Jurkat, Clone E6-1 (cell line): Measurements from ENCODE around the gene CCL1.

ENCODE experiments used
- DNase-seq: peaks from one replicate; pipeline ENCODE4 v3.0.0-alpha.2; 2011; ENCODE audit warnings: low read depth, low spot score
- H3K4me3 ChIP-seq: 2 replicates; pipeline ENCODE4 v1.5.1; 2011; ENCODE audit warnings: mild to moderate bottlenecking, low read length, control low read depth, moderate library complexity

Gene CCL1

DNA sequence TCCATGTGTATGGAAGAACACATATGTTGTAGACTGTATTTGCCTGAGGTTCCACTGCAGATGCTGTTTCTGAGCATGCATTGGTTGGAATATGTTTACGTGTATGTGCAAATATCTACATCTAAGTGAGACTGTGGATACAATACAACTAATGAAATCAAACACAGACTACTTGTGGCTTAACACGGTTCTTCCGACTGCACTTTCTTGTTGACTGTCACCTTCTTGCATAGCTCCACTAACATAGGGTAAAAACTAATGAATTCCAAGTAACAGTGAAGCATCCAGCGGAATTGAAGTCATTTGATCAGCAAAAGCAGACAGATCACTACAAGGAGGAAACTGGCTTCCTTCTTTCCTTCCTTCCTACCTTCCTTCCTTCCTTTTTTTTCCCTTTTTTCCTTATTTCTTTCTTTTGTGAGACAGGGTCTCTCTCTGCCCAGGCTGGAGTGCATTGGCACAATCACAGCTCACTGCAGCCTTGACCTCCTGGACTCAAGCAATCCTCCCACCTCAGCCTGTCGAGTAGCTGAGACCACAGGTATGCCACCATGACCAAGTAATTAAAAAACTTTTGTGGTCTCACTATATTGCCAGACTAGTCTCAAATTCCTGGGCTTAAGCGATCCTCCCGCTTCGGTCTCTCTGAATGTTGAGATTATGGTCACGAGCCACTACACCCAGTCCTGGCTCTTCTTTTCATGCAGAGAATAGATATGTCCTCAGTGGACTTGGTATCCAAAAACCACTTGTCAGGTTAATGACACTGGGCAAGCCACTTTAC is 22.0 kb upstream of the CCL1 start:
- no peak overlapping the region for H3K4me3 ChIP-seq
- no peak for DNase-seq

DNA sequence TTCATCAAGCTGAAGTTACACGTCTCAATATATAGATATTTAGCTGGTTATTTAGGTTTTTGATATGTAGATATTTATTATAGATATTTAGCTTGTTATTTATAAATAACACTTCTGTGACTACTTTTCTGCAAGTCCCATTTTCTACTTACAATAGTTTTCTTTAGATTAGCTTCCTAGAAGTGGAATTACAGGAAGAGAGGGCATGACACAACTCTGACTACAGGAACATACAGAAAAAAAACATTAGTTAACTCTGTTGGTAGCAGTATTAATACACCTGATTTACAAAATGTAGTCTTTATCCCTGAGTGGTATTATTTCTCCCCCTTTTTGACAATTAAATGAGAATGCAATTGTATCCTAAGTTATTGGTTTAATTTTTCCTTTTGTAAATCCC is 21.2 kb upstream of the CCL1 start:
- no peak for DNase-seq
- H3K4me3 ChIP-seq = no peak overlapping the region

DNA sequence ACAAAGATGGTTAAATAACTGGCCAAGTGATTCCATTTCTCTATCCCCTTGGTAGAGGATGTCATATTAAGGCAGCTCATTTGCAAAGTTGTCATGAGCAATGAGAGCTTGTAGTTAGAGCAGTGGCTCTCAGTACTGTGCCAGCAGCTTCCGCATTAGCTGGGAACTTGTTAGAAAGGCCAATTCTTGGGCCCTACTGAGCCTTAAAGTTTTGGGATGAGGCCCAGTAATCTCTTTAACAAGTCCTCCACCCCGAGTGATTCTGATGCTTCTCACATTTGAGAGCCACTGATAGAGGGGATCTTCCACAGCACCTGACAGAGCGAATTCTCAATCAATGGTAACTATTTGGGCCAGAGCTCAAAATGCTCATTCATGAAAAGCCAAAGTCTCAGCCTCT is 20.2 kb upstream of the CCL1 start:
- no peak for DNase-seq

DNA sequence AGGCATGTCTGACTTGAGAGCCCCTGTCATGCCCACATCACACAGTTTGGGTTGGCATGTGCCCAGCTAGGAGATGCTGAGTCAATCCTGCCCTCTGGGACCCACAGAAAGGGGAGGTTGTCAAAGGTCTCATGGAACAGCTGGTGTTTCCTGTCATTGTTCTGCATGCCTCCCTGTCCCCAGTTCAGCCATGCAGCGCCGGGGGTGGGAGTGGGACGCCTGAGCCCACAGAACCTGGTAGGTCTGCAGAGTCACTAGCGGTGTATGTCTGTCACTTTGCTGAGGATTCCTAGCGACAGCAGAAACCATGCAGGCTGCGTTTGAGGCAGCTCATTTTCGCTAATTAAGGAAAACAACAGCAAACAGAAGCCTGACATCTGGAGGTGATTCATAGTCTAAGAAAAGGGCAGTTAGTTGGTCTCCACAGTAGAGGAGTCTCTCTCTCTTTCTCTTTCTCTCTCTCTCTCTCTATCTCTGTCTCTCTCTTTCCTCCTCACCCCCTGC is 19.6 kb upstream of the CCL1 start:
- DNase-seq = peak; percentile 90
- H3K4me3 ChIP-seq = peak overlapping the region; percentile 15; the same call in 1 of the 2 replicates

More for the DNA sequence above, 20.2 kb upstream of the CCL1 start:
- no peak overlapping the region for H3K4me3 ChIP-seq

DNA sequence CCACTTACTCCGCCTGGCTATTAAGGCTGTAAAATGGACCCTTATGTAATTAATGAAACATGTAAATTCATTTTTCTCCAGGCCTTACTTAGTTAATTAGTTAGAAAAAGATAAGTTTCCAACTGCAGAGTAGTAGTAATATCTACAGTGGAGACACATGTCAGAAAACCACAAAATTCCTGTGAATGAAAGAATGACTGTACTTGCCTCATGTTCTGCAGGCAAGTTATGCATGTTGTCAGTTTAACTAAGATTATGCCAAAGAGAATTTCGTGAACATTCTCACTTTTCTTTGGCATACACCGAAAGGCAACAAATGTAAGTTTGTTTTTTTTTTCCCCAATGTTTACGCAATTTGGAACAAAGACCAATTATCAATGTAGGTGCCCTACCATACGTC is 16.8 kb upstream of the CCL1 start:
- DNase-seq = no peak
- no peak overlapping the region for H3K4me3 ChIP-seq

DNA sequence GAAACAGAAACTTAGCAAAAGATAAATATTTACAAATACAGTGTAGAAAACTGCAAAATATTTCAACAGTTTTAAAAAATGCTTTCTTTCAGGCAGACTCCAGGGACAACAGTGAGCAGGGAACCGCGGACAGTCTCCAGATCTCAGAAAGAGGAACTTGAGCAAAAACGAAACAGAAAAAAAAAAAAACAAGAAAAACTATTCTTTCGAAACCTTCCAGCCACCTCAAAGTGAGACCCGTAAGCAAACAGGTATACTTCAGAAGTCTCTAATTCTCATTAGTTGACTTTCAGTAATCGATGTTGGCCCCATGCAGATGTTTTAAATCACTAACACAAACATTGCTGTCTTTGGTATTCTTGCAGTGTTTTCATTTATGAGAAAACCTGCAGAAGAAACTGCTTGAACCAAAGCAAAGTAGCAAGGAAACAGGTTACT is 15.7 kb upstream of the CCL1 start:
- H3K4me3 ChIP-seq = no peak overlapping the region
- no peak for DNase-seq

DNA sequence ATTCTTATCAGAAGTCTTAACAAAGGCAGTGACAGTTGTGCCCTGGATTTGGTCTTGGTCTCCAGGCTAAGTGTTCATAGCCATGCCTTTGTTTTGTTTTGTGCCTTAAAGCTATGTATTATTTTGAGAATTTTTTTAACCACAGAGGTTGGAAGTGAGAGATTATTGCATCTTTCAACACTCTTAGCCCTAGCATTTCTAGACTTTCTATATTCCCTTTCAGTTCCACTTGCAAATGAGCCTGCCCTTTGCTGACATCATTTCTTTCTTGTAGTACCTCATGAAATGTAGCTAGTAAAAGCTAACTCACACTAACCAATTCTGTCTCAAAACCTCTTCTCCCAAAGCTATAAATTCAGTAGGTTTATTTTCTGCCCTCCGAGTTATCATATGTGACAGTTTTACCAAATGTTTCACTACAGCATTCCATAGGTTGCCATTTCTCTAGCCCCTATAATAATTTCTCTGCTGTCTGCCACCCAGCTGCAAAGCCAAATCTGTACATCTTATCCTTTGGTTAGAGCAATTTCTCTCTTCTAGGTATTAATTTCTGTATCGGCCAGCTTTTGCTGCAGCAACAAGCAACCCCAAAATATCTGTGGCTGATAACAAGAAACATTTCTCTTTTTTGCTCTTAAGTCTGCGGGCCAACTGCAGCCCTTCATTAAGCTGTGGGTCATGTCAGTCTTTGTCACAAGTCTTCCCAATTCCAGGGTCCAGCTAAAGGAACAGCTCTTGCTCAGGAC is 14.2 kb upstream of the CCL1 start:
- H3K4me3 ChIP-seq = no peak overlapping the region
- DNase-seq = no peak

DNA sequence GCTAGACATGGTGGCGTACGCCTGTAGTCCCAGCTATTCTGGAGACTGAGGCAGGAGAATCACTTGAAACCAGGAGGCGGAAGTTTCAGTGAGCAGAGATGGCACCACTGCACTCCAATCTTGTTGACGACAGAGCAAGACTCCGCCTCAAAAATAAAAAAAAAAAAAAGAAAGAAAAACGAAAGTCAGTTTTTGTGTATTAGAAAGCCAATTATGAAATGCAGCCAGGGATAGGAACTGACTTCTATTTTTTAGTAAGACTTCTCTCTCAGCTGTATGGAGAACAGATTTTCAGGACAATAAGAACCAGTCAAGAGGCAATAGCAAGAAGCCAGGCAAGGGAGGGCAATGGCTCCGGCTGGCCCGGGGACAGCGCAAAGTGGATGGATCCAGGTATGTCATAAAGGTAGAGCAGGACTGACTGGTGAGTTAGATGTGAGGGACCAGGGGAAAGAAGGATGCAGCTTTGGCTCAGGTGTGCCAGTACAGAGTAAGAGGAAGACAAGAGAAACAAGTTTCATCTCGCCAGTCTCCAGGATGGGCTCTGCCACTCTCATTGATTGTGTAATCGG is 12.5 kb upstream of the CCL1 start:
- no peak for DNase-seq
- no peak overlapping the region for H3K4me3 ChIP-seq

DNA sequence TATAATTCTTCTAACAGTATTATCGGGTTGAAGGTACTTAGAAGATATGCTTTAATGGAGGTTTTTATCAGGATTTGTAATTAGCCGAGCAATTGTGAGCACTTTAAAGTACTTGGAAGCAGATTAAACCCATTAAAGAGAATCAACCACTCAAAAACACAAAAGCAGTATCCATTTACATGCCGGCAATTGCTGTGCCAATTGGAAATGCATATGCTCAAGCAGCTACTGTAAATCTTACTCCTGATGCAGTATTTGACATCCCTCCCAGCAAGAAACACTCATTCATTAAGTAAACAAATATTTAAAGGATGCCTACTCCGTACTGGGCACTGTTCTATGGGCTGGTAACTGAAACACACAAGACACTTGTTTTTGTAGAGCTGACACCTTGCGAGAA is 11.4 kb upstream of the CCL1 start:
- DNase-seq = no peak
- H3K4me3 ChIP-seq = no peak overlapping the region

DNA sequence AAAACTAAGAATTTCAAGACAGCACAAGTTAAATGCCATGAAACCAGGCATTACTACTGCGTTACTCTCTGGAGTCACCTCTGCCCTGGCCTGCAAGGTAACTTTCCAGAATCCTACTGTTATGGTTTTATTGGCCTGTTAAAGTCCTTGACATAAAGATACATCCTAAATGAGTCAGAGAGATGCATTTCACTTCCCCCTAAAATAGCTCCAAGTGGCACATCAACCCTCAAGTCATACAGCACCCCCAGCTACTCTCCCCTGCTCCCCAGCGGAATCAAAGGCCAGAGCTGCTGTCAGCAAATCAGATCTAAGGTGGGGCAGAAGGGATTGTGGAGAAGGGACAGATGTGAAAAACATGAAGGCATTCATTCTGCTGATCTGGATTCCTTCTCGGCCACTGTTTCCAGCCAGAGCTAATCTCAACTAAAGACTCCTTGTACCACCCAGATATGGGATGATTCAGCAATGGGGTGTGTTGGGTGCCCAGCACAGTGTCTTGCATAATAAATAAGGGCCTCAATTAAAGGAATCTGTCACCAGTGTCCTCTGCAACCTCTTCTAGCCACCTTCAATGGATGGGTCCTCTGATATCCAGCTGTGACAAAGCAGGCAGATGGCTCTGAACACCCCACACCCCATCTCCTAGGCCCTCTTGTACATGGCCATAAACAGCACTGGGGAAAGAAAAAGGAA is 8.5 kb upstream of the CCL1 start:
- DNase-seq = no peak

DNA sequence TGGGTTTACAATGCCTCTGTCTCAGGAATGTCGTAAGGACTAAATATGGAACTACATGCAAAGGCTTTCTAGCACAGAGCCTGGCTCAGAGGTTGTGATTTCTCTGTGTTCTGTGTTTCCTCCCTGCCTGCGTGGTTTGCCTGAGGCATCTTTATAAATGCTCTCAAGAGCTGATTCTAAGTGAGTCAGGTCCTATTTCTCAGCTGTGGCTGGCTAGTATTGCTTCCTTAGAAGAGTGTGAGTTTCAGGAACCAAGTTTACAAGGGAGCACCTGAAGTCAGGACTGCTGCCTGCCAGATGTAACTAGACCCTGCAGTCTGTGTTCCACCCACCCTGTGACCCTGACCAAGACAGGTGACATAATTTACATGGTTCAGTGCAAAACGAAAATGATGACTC is 8.0 kb upstream of the CCL1 start:
- no peak overlapping the region for H3K4me3 ChIP-seq
- no peak for DNase-seq

More for the DNA sequence above, 8.5 kb upstream of the CCL1 start:
- no peak overlapping the region for H3K4me3 ChIP-seq

DNA sequence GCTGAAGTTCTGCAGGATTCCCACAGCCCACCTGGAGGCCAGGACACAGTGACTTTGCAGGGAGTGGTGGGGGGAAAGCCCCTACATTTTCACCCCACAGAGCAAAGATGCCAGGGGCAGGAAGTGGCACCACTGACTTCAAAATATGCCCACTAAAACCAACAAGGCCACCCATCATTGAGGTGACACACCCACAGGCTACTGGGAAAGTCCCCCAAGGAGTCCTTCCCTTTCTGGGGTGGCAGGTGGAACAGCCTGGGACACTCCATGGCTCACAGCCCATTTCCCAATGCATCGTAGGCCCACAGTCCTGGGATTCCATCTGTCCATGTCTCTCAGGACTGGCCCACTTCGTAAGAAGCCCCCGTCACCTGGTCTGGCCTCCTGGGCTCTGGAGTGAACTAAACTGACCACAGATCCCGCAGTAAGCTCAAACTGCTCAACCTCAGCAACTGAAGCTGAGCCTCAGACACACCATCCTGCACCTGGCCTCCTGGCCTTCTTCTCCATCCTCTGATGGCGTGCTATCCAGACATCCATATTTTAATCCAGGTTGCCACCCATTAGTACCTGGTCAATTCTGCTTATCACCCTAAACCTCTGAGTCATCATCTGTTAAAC is 7.5 kb upstream of the CCL1 start:
- no peak overlapping the region for H3K4me3 ChIP-seq
- DNase-seq = no peak

DNA sequence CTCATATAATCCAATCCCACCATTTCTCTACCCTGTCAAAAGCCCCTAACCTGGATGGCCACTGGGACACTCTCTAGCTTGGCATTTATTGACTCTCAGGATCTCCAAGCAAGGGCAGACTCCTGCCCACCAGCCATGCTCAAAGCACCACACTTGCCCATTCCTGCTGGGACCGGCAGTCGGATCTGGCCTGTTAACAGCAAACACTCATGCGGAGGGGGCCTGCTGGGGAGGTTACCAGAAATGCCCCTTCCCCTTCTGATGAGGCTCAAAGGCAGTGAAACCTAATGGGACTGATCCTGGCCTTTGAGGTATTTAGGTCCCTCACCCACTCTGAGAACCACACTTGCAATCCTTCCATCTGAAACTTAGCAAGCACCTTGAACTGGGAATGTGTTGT is 6.5 kb upstream of the CCL1 start:
- H3K4me3 ChIP-seq = no peak overlapping the region
- DNase-seq = no peak

DNA sequence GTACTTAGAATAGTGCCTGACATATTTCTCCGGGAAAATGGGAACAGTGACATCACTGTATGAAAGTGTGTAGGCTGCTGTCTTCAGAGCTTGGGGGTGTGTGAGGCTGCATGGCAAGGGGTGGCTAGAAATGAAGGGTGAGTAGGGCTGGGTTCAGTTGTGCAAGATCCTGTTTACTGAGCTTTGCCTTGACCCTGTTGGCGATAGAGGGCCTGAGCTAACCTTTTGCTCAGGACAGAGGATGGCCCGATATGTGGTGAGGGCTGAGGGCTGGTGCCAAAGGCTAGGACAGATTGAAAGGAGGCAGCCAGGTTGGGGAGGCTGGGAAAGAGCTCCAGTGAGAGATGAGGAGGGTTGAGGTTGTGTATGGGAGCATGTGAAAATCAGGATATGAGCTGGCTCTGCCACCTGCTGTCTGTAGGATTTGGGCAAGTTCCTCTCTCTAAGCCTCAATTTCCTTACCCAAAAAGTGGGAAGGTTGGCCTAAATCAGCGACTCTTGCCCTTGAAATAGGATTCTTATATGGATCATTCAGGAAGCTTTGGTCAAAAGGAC is 6.0 kb upstream of the CCL1 start:
- no peak overlapping the region for H3K4me3 ChIP-seq
- no peak for DNase-seq

DNA sequence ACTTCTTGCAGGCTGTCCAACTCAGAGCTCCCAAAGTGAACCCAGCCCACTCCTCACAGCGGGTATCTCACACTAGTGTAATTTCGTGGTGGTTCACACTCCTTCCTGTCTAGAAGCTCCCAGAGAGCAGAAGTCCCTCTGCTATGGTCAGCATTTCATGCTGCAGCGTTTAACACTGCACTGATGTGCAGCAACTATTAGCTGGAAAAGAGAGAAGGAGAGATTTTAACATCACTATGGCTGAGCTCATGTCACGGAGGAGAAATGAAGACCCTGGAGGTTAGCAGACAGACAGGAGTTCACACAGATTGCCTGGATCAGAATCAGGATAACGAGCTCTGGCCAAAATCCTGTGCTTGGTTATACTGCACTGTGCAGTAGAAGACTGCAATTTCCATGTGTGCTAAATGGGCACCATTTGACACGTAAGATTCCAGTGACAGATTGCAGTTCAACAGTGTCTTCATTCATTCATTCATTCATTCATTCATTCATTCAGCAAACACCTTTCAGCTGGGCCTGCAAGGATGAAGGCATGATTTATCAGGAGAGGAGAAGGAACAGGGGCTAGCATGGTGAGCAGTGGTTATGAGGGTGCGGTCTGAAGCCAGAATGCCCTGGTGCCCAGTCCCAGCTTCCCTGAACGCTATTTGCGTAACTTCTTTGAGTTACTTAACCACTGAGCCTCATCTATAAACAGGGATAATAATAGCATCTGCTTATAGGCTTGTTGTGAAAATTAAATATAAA is 5.3 kb upstream of the CCL1 start:
- no peak for DNase-seq
- no peak overlapping the region for H3K4me3 ChIP-seq

DNA sequence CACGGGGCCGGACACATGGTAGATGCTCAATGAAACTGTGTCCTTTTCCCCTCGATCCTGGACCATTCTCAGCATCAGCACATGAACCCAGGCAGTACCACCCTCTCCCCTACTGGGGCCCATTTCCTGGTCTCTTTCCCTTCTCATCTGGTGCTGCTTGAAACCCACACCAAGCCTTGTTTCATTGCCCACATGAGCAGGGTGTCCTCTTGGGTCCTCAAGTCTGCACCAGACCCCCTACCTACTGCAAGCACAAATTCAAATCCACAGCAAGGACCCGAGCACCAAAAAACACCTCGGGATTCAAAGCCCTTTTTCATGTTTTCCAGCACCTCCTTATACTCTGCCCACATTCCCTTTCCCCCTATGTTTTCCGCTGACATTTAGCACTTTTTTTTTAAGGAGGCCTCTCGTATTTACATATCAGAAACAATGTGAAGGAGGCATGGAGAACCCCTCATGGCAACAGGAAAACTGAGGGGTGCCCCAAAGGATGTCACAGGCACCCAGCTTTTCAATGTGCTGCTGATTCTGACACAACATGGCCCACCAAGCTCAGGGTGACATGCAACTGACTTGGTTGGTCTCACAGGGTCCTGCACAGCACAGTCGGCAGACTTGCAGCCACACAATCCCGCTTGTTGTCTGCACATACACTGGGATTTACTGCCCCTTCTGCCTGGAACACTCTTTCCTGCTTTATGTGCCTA is 4.6 kb upstream of the CCL1 start:
- no peak overlapping the region for H3K4me3 ChIP-seq
- DNase-seq = no peak

DNA sequence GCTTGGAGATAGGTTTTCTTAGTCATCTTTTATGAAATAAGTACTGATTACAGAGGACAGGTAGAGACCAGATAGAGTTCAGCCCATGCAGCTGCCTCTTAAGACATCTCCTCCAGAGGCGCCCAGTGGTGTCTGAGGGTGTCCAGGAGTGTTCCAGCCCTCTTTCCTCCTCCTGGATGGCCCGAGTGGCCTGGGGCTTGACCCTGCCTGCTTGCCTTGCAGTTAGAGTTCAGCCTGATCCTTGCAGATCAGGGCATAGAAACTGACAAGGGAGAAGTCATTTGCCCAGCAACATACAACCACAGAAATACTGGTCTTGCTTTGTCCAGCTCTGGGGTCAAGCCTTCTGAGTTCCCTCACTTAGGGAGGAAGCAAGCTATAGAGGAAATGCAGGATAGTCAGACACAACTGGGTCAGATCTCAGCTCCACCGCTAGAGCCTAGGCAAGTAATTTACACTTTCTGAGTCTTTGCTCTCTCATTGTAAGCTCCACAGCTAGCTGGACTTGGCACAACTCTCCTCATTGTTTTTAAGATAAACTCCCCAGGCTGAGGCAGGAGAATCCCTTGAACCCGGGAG is 3.6 kb upstream of the CCL1 start:
- no peak for DNase-seq
- H3K4me3 ChIP-seq = no peak overlapping the region
